ENCODE results near the gene TRAPPC2L. TPM values are rescaled to one million over a fixed set of nuclear protein-coding genes. Genes with fewer than 3 reads are reported as not detected.

The TRAPPC2L gene
- total RNA-seq, 1 experiment from 2014 or later = 94.1 TPM

DNA sequence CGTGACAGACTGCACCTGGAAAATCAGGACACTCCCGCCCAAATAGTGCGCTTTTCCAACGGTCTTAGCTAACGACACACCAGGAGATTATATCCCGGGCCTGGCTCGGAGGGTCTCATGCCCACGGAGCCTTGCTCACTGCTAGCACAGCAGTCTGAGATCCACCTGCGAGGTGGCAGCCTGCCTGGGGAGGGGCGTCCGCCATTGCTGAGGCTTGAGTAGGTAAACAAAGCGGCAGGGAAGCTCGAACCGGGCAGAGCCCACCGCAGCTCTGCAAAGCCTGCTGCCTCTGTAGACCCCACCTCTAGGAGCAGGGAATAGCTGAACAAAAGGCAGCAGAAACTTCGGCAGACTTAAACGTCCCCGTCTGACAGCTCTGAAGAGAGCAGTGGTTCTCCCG is 5.3 kb upstream of the TRAPPC2L start (continued):
- TF ChIP-seq JUND (IDR thresholded peaks at IDR 0.05) = no peak

DNA sequence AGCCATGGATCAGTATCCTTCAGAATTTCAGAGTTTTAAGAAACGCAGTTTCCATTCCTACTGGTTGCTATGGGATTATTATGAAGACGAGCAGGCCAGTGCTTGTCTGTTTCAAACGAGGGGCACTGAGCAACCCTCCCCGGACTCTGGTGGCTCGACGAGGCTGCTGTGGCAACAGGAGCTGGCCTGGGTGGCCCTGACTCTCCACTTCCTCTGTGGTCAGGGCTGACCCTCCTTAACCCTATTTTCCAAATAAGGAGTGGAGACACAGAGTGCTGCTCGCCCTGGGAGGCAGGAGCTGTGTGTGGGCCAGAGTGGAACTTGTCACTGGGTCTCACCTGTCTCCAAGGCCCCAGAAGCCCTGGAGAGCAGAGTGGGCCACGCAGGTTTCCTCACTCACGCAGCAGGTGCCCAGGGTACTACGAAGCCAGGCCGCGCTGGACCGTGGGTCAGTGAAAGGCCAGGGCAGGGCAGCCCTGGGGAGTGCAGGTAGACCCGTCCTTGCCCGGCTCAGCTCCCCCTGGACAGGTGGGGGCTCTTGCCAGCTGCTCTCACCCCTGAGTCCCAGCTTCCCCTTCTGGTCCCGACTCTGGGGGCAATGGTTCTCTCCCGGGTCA is 3.5 kb upstream of the TRAPPC2L start:
- no TSS peak for BruUV-seq (replicated peaks)
- Histone ChIP-seq H3K27ac (ENCODE audit: low read depth, low read length) (no peak overlapping the region), H4K20me1 (ENCODE audit: insufficient read depth) (no peaks in the 10 kb centered on the region), H3K4me3 (replicated peaks in 1 of 2; ENCODE audit: low read depth in 1 of 2, low read length in 2 of 2) (no peak overlapping the region), H3K9ac (ENCODE audit: low read length) (no peak overlapping the region), H3K4me1 (ENCODE audit: control insufficient read depth in 1 of 2, insufficient read depth in 2 of 2, low read length in 2 of 2) (peaks cover 19 to 24% of the 10 kb centered on the region in 2 experiments), H3K36me3 (ENCODE audit: control insufficient read depth in 1 of 2, insufficient read depth in 2 of 2, low read length in 2 of 2) (no peaks in the 10 kb centered on the region), H3K9me2 (ENCODE audit: insufficient read depth) (no peaks in the 10 kb centered on the region), H3K9me3 (ENCODE audit: control insufficient read depth in 1 of 2, insufficient read depth in 1 of 2, low read depth in 1 of 2, low read length in 2 of 2) (no peaks in the 10 kb centered on the region), H2AFZ (ENCODE audit: low read depth, low read length, poor library complexity, severe bottlenecking) (no peak overlapping the region), H3K27me3 (ENCODE audit: insufficient read depth, low read length) (no peaks in the 10 kb centered on the region), H3K4me2 (ENCODE audit: low read length) (no peak overlapping the region), H3K79me2 (ENCODE audit: insufficient read depth, low read length) (peaks cover 25% of the 10 kb centered on the region)
- ATAC-seq = no peak
- POLR2A ChIA-PET = no interaction called here
- CTCF ChIA-PET = no interaction called here
- RAD21 ChIA-PET (ENCODE audit: low non-redundant PET in 1 of 2, low total read pairs in 2 of 2, uncharacterized antibody in 2 of 2, unreplicated experiment in 2 of 2) = interaction anchor here in 1 of 2 experiments (0.6 kb wide), 1 partner anchor 41 kb away, joined by 3 read pairs; no protein-coding TSS in a partner anchor
- intact Hi-C loops (cut with micrococcal nuclease) = no loop called here
- DNase-seq (ENCODE audit: low read depth, low spot score) = no peak
- TF ChIP-seq, protein P1, sequence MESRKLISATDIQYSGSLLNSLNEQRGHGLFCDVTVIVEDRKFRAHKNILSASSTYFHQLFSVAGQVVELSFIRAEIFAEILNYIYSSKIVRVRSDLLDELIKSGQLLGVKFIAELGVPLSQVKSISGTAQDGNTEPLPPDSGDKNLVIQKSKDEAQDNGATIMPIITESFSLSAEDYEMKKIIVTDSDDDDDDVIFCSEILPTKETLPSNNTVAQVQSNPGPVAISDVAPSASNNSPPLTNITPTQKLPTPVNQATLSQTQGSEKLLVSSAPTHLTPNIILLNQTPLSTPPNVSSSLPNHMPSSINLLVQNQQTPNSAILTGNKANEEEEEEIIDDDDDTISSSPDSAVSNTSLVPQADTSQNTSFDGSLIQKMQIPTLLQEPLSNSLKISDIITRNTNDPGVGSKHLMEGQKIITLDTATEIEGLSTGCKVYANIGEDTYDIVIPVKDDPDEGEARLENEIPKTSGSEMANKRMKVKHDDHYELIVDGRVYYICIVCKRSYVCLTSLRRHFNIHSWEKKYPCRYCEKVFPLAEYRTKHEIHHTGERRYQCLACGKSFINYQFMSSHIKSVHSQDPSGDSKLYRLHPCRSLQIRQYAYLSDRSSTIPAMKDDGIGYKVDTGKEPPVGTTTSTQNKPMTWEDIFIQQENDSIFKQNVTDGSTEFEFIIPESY (IDR thresholded peaks at IDR 0.05; ENCODE audit: extremely low read depth, insufficient replicate concordance, low read length) = no peak
- TF ChIP-seq POLR2A (IDR thresholded peaks at IDR 0.05; ENCODE audit: borderline replicate concordance, extremely low read depth, insufficient read depth, insufficient read length) = no peak
- no peak for TF ChIP-seq ZFX (IDR thresholded peaks at IDR 0.05)
- no peak for TF ChIP-seq EZH2phosphoT487 (IDR thresholded peaks at IDR 0.05; ENCODE audit: borderline replicate concordance)
- TF ChIP-seq, protein P2, sequence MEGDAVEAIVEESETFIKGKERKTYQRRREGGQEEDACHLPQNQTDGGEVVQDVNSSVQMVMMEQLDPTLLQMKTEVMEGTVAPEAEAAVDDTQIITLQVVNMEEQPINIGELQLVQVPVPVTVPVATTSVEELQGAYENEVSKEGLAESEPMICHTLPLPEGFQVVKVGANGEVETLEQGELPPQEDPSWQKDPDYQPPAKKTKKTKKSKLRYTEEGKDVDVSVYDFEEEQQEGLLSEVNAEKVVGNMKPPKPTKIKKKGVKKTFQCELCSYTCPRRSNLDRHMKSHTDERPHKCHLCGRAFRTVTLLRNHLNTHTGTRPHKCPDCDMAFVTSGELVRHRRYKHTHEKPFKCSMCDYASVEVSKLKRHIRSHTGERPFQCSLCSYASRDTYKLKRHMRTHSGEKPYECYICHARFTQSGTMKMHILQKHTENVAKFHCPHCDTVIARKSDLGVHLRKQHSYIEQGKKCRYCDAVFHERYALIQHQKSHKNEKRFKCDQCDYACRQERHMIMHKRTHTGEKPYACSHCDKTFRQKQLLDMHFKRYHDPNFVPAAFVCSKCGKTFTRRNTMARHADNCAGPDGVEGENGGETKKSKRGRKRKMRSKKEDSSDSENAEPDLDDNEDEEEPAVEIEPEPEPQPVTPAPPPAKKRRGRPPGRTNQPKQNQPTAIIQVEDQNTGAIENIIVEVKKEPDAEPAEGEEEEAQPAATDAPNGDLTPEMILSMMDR (IDR thresholded peaks at IDR 0.05 in 2 of 3, conservative IDR thresholded peaks at IDR 0.05 in 1 of 3; ENCODE audit: borderline replicate concordance in 1 of 3, insufficient read depth in 1 of 3, low read depth in 2 of 3, low read length in 2 of 3) = no peak
- TF ChIP-seq FOSL1 (IDR thresholded peaks at IDR 0.05; ENCODE audit: low read depth) = no peak
- TF ChIP-seq POLR2AphosphoS5 (IDR thresholded peaks at IDR 0.05; ENCODE audit: low read depth, low read length) = no peak
- TF ChIP-seq RAD21 (IDR thresholded peaks at IDR 0.05; ENCODE audit: low read depth) = no peak
- TF ChIP-seq ZNF274 (IDR thresholded peaks at IDR 0.05; ENCODE audit: low read depth, low read length) = no peak
- TF ChIP-seq, protein P3, sequence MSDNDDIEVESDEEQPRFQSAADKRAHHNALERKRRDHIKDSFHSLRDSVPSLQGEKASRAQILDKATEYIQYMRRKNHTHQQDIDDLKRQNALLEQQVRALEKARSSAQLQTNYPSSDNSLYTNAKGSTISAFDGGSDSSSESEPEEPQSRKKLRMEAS (IDR thresholded peaks at IDR 0.05) = no peak
- no peak for TF ChIP-seq ELF1 (IDR thresholded peaks at IDR 0.05; ENCODE audit: borderline replicate concordance, low read depth)
- TF ChIP-seq, protein P4, sequence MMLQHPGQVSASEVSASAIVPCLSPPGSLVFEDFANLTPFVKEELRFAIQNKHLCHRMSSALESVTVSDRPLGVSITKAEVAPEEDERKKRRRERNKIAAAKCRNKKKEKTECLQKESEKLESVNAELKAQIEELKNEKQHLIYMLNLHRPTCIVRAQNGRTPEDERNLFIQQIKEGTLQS (IDR thresholded peaks at IDR 0.05) = no peak
- TF ChIP-seq SIN3A (IDR thresholded peaks at IDR 0.05; ENCODE audit: low read depth) = no peak
- TF ChIP-seq YY1 (IDR thresholded peaks at IDR 0.05; ENCODE audit: extremely low read depth, insufficient replicate concordance, low read depth, low read length) = no peak
- no peak for TF ChIP-seq SRF (IDR thresholded peaks at IDR 0.05; ENCODE audit: low read depth)
- no peak for TF ChIP-seq EGR1 (IDR thresholded peaks at IDR 0.05; ENCODE audit: low read depth)
- TF ChIP-seq TCF7L2 (IDR thresholded peaks at IDR 0.05; ENCODE audit: borderline replicate concordance, extremely low read depth, insufficient read depth, insufficient read length) = no peak

All from HCT116 (cell line).